Loucy (cell line): ENCODE data around the gene ZNRD2.
A peak's percentile ranks its signal among the peaks of the same experiment; 100 is the strongest.

Experiments
- H2AFZ ChIP-seq: fragments of 200-600 bp; sonication (generic); 2 replicates; pipeline ENCODE4 v1.6.0; 2016; ENCODE audit warnings: antibody characterized with exemption, mild to moderate bottlenecking, low read length, moderate library complexity
- H3F3A ChIP-seq: fragments of 200-600 bp; 2 replicates; pipeline ENCODE4 v1.6.0; 2016; ENCODE audit warnings: antibody characterized with exemption, low read depth, mild to moderate bottlenecking
- H3K27me3 ChIP-seq: fragments of 200-600 bp; sonication (generic); 2 replicates; pipeline ENCODE4 v1.6.1; 2014; ENCODE audit warnings: low read length, mild to moderate bottlenecking; ENCODE audit not compliant: insufficient read depth, poor library complexity, severe bottlenecking
- H3K36me3 ChIP-seq: fragments of 200-600 bp; sonication (generic); 2 replicates; pipeline ENCODE4 v1.6.1; 2016; ENCODE audit warnings: low read length; ENCODE audit not compliant: insufficient read depth
- H3K4me1 ChIP-seq: fragments of 200-600 bp; sonication (generic); 2 replicates; pipeline ENCODE4 v1.5.1; 2014; ENCODE audit warnings: low read length, mild to moderate bottlenecking; ENCODE audit not compliant: insufficient read depth, poor library complexity, severe bottlenecking
- H3K4me2 ChIP-seq: fragments of 200-600 bp; sonication (generic); 2 replicates; pipeline ENCODE4 v1.6.0; 2014; ENCODE audit warnings: antibody characterized with exemption, low read length, low read depth, mild to moderate bottlenecking; ENCODE audit not compliant: poor library complexity, severe bottlenecking
- H3K4me3 ChIP-seq: fragments of 200-600 bp; sonication (generic); 2 replicates; pipeline ENCODE4 v1.5.1; 2014; ENCODE audit warnings: low read length, mild to moderate bottlenecking, mixed read lengths; ENCODE audit not compliant: poor library complexity, severe bottlenecking
- H3K79me2 ChIP-seq: fragments of 200-600 bp; sonication (generic); 2 replicates; pipeline ENCODE4 v1.6.1; 2014; ENCODE audit warnings: low read length; ENCODE audit not compliant: insufficient read depth
- H3K9ac ChIP-seq: fragments of 200-600 bp; sonication (generic); 2 replicates; pipeline ENCODE4 v1.6.0; 2014; ENCODE audit warnings: mild to moderate bottlenecking, low read depth, low read length, moderate library complexity; ENCODE audit not compliant: poor library complexity, severe bottlenecking
- H3K9me2 ChIP-seq: fragments of 200-600 bp; sonication (generic); replicated peaks from 2 replicates; pipeline ENCODE4 v1.6.1; 2016; ENCODE audit warnings: low read depth, low read length, mixed read lengths
- H3K9me3 ChIP-seq: fragments of 200-600 bp; sonication (generic); 2 replicates; pipeline ENCODE4 v1.6.1; 2014; ENCODE audit warnings: mild to moderate bottlenecking, antibody characterized with exemption, low read length, low read depth; ENCODE audit not compliant: insufficient read depth
- H4K20me1 ChIP-seq: fragments of 200-600 bp; sonication (generic); 2 replicates; pipeline ENCODE4 v1.6.0; 2014; ENCODE audit warnings: antibody characterized with exemption, low read length, mild to moderate bottlenecking; ENCODE audit not compliant: insufficient read depth, poor library complexity, severe bottlenecking
- EZH2phosphoT487 ChIP-seq: fragments of 200-600 bp; IDR thresholded peaks from 2 replicates; pipeline ENCODE4 v1.6.1; 2018; ENCODE audit warnings: antibody characterized with exemption, mild to moderate bottlenecking, moderate library complexity, borderline replicate concordance
- TF ChIP-seq, protein P1 (sequence below): fragments of 200-600 bp; sonication (generic); conservative IDR thresholded peaks from 2 replicates; pipeline ENCODE4 v1.5.1; 2014; ENCODE audit warnings: mild to moderate bottlenecking, antibody characterized with exemption, low read length

Gene ZNRD2

GRCh38 chr11:65611758-65612603 lies 41.7 kb downstream of the ZNRD2 start:
- H3F3A ChIP-seq, result no peaks in the 10 kb centered on the region
- H3K4me1 ChIP-seq, result peaks cover 46% of the 10 kb centered on the region
- peak overlapping the region; percentile 77 for H3K4me3 ChIP-seq
- no peaks in the 10 kb centered on the region for H3K9me3 ChIP-seq
- H4K20me1 ChIP-seq, result peaks cover 53% of the 10 kb centered on the region
- no peaks in the 10 kb centered on the region for H3K9me2 ChIP-seq
- H3K27me3 ChIP-seq, result no peaks in the 10 kb centered on the region
- H3K79me2 ChIP-seq, result peaks cover 84% of the 10 kb centered on the region
- no peak overlapping the region for H2AFZ ChIP-seq
- peaks cover 10% of the 10 kb centered on the region; the same call in 1 of the 2 replicates for H3K36me3 ChIP-seq
- TF ChIP-seq EZH2phosphoT487, result no peak
- TF ChIP-seq, protein P1, sequence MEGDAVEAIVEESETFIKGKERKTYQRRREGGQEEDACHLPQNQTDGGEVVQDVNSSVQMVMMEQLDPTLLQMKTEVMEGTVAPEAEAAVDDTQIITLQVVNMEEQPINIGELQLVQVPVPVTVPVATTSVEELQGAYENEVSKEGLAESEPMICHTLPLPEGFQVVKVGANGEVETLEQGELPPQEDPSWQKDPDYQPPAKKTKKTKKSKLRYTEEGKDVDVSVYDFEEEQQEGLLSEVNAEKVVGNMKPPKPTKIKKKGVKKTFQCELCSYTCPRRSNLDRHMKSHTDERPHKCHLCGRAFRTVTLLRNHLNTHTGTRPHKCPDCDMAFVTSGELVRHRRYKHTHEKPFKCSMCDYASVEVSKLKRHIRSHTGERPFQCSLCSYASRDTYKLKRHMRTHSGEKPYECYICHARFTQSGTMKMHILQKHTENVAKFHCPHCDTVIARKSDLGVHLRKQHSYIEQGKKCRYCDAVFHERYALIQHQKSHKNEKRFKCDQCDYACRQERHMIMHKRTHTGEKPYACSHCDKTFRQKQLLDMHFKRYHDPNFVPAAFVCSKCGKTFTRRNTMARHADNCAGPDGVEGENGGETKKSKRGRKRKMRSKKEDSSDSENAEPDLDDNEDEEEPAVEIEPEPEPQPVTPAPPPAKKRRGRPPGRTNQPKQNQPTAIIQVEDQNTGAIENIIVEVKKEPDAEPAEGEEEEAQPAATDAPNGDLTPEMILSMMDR, result no peak
- peak overlapping the region; percentile 94 for H3K4me2 ChIP-seq
- peak overlapping the region; percentile 99 for H3K9ac ChIP-seq

DNA sequence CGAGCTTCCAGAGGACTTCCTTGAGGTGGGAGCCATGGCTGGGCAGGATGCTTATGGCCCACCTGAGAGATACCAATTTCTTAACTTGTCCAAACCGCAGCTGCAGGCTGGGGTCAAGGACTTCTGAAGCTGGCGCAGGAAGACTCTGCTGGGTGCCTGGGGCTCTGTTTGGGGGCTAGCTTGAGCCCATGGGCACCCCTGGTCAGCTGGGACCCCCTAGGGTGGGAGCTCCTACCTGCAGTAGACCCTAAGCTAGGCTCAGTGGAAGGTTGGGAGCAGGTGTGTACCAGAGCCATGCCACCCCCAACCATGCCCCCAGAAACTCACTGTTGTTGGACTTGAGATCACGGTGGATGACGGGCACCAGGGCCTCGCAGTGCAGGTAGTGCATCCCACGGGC lies 42.4 kb downstream of the ZNRD2 start:
- H3K36me3 ChIP-seq, result peaks cover 8% of the 10 kb centered on the region; the same call in 1 of the 2 replicates
- TF ChIP-seq, protein P1, result no peak
- TF ChIP-seq EZH2phosphoT487, result no peak
- H4K20me1 ChIP-seq, result peaks cover 60% of the 10 kb centered on the region
- no peak overlapping the region for H2AFZ ChIP-seq
- H3F3A ChIP-seq, result no peaks in the 10 kb centered on the region
- H3K27me3 ChIP-seq, result no peaks in the 10 kb centered on the region
- H3K9me3 ChIP-seq, result no peaks in the 10 kb centered on the region
- peak overlapping the region; percentile 94 for H3K4me2 ChIP-seq
- H3K4me3 ChIP-seq, result peak overlapping the region; percentile 77
- H3K9me2 ChIP-seq, result no peaks in the 10 kb centered on the region
- peak overlapping the region; percentile 99 for H3K9ac ChIP-seq
- H3K79me2 ChIP-seq, result peaks cover 91% of the 10 kb centered on the region
- peaks cover 50% of the 10 kb centered on the region for H3K4me1 ChIP-seq

DNA sequence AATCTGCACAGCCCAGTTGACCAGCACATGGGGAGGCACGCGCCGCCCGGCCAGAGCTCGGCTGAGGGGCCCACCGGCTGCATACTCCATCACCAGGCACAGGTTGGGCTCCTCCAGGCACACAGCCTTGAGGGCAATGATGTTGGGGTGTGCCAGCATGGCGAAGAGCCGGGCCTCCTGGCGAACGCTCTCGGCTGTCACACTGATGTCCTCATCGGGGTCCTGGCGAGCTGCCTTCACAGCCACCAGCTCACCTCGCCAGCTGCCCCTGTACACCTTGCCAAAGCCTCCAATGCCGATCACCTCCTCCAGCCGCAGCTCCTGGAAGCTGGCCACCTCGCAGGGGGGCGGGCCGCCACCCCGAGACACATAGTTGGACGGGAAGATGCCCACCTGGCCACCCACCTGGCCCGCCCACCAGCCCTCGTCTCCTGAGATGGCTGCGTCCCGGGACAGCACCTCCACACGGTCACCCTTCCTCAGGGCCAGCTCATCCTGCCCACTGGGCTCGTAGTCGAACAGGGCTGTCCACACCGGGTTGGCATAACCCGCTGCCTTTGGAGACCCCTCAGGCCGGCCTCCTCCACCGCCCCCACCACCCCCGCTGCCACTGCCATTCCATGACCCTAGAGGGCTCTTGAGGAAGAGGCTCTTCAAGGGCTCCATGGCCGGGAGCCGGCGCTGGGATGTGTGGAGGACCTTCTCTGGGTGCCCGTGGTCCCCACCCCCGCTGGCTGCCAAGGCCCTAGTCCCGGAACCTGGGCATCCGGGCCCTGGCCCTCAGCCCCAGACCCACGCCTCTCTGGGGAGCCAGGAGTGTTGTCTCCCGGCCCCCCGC lies 43.0 kb downstream of the ZNRD2 start:
- Histone ChIP-seq H3K79me2 (peaks cover 93% of the 10 kb centered on the region), H3K27me3 (no peaks in the 10 kb centered on the region), H3K4me3 (peak overlapping the region; percentile 77), H3F3A (no peaks in the 10 kb centered on the region), H3K4me1 (peaks cover 50% of the 10 kb centered on the region), H3K9me3 (no peaks in the 10 kb centered on the region), H3K36me3 (peaks cover 7% of the 10 kb centered on the region; the same call in 1 of the 2 replicates), H4K20me1 (peaks cover 67% of the 10 kb centered on the region), H3K4me2 (peak overlapping the region; percentile 94), H3K9ac (peak overlapping the region; percentile 99), H3K9me2 (no peaks in the 10 kb centered on the region), H2AFZ (0 out of 2 replicates have a peak overlapping the region, but pooled peaks have one; percentile 24)
- TF ChIP-seq EZH2phosphoT487, result no peak
- TF ChIP-seq, protein P1, result no peak
